Measurements from ENCODE around the gene FOXE3.

DNA sequence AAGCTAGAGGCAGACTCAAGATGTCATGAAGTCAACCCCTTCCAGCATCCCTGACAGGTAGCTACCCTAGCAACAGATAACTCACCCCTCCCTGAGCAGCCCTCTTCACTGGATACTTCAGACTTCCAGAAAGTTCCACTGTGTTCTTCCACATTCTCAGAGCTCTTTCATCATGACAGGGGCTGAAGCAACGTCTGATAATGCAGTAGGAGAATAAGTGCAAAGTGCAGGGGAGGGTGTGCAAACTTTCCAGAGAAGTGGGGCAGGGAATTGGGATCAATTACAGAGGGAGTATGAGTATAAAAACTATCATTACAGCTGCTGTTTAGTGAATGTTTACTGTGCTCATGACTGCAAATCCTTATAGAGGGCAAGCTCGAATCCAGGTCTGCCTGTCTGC lies 26.4 kb upstream of the FOXE3 start:
- TF ChIP-seq CTCF (conservative IDR thresholded peaks at IDR 0.05) (no peak), EZH2 (IDR thresholded peaks at IDR 0.05; ENCODE audit: low read depth) (no peak)

All from PC-9 (cell line).